Endodermal cell (in vitro differentiated cells): ENCODE data around the gene PROK2. TPM values are rescaled to one million over a fixed set of nuclear protein-coding genes. Genes with fewer than 3 reads are reported as not detected.

ENCODE experiments used
- DNase-seq: peaks from one replicate; pipeline ENCODE4 v3.0.0-alpha.2; 2017
- H3K27ac ChIP-seq: 2 replicates; pipeline ENCODE4 v1.5.1; 2013; ENCODE audit warnings: mild to moderate bottlenecking, low read depth, low read length, moderate library complexity
- H3K27me3 ChIP-seq: 2 replicates; pipeline ENCODE4 v1.6.1; 2013; ENCODE audit warnings: mild to moderate bottlenecking, low read length, moderate library complexity; ENCODE audit not compliant: insufficient read depth, control insufficient read depth, poor library complexity, severe bottlenecking
- H3K36me3 ChIP-seq: 2 replicates; pipeline ENCODE4 v1.7.0; 2013; ENCODE audit warnings: mild to moderate bottlenecking, low read length, moderate library complexity; ENCODE audit not compliant: control insufficient read depth, insufficient read depth
- H3K4me1 ChIP-seq: one replicate; pipeline ENCODE4 v1.7.0; 2013; ENCODE audit warnings: low read length; ENCODE audit not compliant: control insufficient read depth, insufficient read depth
- H3K4me3 ChIP-seq: 2 replicates; pipeline ENCODE4 v1.5.1; 2013; ENCODE audit warnings: mild to moderate bottlenecking, low read length, moderate library complexity
- H3K9ac ChIP-seq: 2 replicates; pipeline ENCODE4 v1.6.1; 2013; ENCODE audit warnings: mild to moderate bottlenecking, low read length, moderate library complexity; ENCODE audit not compliant: poor library complexity, severe bottlenecking; ENCODE audit errors: extremely low read depth
- H3K9me3 ChIP-seq: 2 replicates; pipeline ENCODE4 v1.6.1; 2013; ENCODE audit warnings: mild to moderate bottlenecking, low read length, moderate library complexity; ENCODE audit not compliant: control insufficient read depth
- H3K27ac Mint-ChIP-seq: 2 replicates; pipeline ENCODE4 v1.8.0; 2020; ENCODE audit warnings: mixed read lengths
- H3K27me3 Mint-ChIP-seq: 2 replicates; pipeline ENCODE4 v1.8.0; 2021; ENCODE audit warnings: mild to moderate bottlenecking, mixed read lengths; ENCODE audit not compliant: insufficient read depth
- H3K36me3 Mint-ChIP-seq: 2 replicates; pipeline ENCODE4 v1.8.0; 2020; ENCODE audit warnings: low read depth, mixed read lengths
- H3K4me1 Mint-ChIP-seq: 2 replicates; pipeline ENCODE4 v1.8.0; 2020; ENCODE audit warnings: mixed read lengths
- H3K4me3 Mint-ChIP-seq: 2 replicates; pipeline ENCODE4 v1.8.0; 2020; ENCODE audit warnings: mild to moderate bottlenecking, moderate library complexity, mixed read lengths
- H3K9me3 Mint-ChIP-seq: 2 replicates; pipeline ENCODE4 v1.8.0; 2020; ENCODE audit warnings: mild to moderate bottlenecking, mixed read lengths
- CTCF ChIP-seq: fragments of 200-600 bp; sonication (generic); conservative IDR thresholded peaks from 2 replicates; pipeline ENCODE4 v1.5.0; 2021; ENCODE audit warnings: antibody characterized with exemption, mild to moderate bottlenecking
- WGBS, 2 experiments: methylation state at CpG; one replicate each; pipeline versions ENCODE4 v1.1.5 to v1.1.7; 2013; ENCODE audit warnings: missing lambda C conversion rate in 2 of 2, mixed read lengths in 1 of 2; ENCODE audit not compliant: insufficient coverage in 1 of 2, insufficient read length in 1 of 2; 5-methylcytosine and 5-hydroxymethylcytosine counted together
- long read RNA-seq, 4 experiments: library from polyadenylated mRNA in 2 of 4; library from RNA in 1 of 4; library from capped mRNA in 1 of 4; stranded (forward) in 3 of 4; unstranded in 1 of 4; transcript quantifications; one replicate each; pipeline ENCODE4 v2.0.0, GENCODE V29; 2020 to 2021; ENCODE audit warnings: inconsistent platforms in 1 of 4
- polyA plus RNA-seq, 2 experiments: library from polyadenylated mRNA; stranded (reverse); fragments of 50-300 nt; gene quantifications; one replicate each; pipeline ENCODE4 v1.2.3, GENCODE V29; 2013
- total RNA-seq, 2 donors: library from RNA; stranded (reverse); fragmentation: NEBNext Ultra II Directional in 1 of 2; extraction: Animal tissue kit (Norgen Biotek cat#: 25700) in 1 of 2; gene quantifications; 2 replicates in 1 of 2; 3 replicates in 1 of 2; pipeline ENCODE4 v1.2.1, GENCODE V29; 2021

Gene PROK2
- total RNA-seq, result under 1 TPM in 1 of 2 donors, not detected in 1; 0.29 TPM
- polyA plus RNA-seq (2013, experiment 1 of 2), result 0.82 TPM
- 0.17 TPM for polyA plus RNA-seq (2013, experiment 2 of 2)
- long read RNA-seq, experiment 1, result 0 reads
- long read RNA-seq, experiment 2, partial matches to known transcripts, result 0 of 1 reads
- long read RNA-seq, experiment 2, other reads (novel, unspliced or antisense), result 1 of 1 reads
- long read RNA-seq, experiment 3, result 0 reads
- long read RNA-seq, experiment 4, result 0 reads

GRCh38 chr3:71784914-71785531 is at the start of gene PROK2:
Gene PROK2 (minus strand): TSS chr3:71785148. CDS start chr3:71785052, 96 bp downstream.
- no peak within 1 kb of the TSS for H3K27ac Mint-ChIP-seq
- peaks cover 23% of the 10 kb centered on the region for H3K4me1 Mint-ChIP-seq
- Histone ChIP-seq H3K9me3 (no peaks in the 10 kb centered on the region), H3K27ac (no peak within 1 kb of the TSS), H3K27me3 (peaks cover 72% of the 10 kb centered on the region), H3K4me1 (peaks cover 3% of the 10 kb centered on the region), H3K9ac (no peak within 1 kb of the TSS), H3K36me3 (no peaks in the 10 kb centered on the region), H3K4me3 (peak within 1 kb of the TSS; percentile 64)
- 1 to 4% methylated on average over 23 to 89 of the region's 89 CpGs for WGBS, 2 experiments
- peak within 1 kb of the TSS; percentile 57 for H3K4me3 Mint-ChIP-seq
- no peak for TF ChIP-seq CTCF
- H3K27me3 Mint-ChIP-seq, result peaks cover 72% of the 10 kb centered on the region
- DNase-seq, result peak; percentile 79
- H3K9me3 Mint-ChIP-seq, result no peaks in the 10 kb centered on the region
- no peaks in the 10 kb centered on the region for H3K36me3 Mint-ChIP-seq

GRCh38 chr3:71831599-71831998 is 46.7 kb upstream of the PROK2 start:
- 68% methylated on average over 2 of the region's 2 CpGs; no CpG with 5 or more reads in 1 of the 2 experiments for WGBS, 2 experiments
- Histone ChIP-seq H3K9me3 (no peaks in the 10 kb centered on the region), H3K9ac (no peak overlapping the region), H3K27me3 (no peaks in the 10 kb centered on the region), H3K36me3 (no peaks in the 10 kb centered on the region), H3K4me3 (no peak overlapping the region), H3K4me1 (peaks cover 3% of the 10 kb centered on the region), H3K27ac (no peak overlapping the region)
- no peak for DNase-seq
- H3K4me3 Mint-ChIP-seq, result no peak overlapping the region
- no peaks in the 10 kb centered on the region for H3K9me3 Mint-ChIP-seq
- no peaks in the 10 kb centered on the region for H3K36me3 Mint-ChIP-seq
- H3K27ac Mint-ChIP-seq, result no peak overlapping the region
- H3K27me3 Mint-ChIP-seq, result no peaks in the 10 kb centered on the region
- no peak for TF ChIP-seq CTCF
- peaks cover 6% of the 10 kb centered on the region for H3K4me1 Mint-ChIP-seq

GRCh38 chr3:71825551-71826283 is 40.8 kb upstream of the PROK2 start:
- Mint-ChIP-seq H3K27ac (no peak overlapping the region), H3K4me3 (no peak overlapping the region), H3K27me3 (no peaks in the 10 kb centered on the region), H3K4me1 (no peaks in the 10 kb centered on the region), H3K9me3 (no peaks in the 10 kb centered on the region), H3K36me3 (no peaks in the 10 kb centered on the region)
- Histone ChIP-seq H3K27me3 (no peaks in the 10 kb centered on the region), H3K27ac (no peak overlapping the region), H3K4me3 (no peak overlapping the region), H3K4me1 (no peaks in the 10 kb centered on the region), H3K36me3 (no peaks in the 10 kb centered on the region), H3K9ac (no peak overlapping the region), H3K9me3 (no peaks in the 10 kb centered on the region)
- DNase-seq, result no peak
- WGBS, 2 experiments, result 81 to 100% methylated on average over 1 to 5 of the region's 5 CpGs
- no peak for TF ChIP-seq CTCF
